Endothelial cell of umbilical vein (primary cell): ENCODE data around the gene EIF1AD. TPM values are rescaled to one million over a fixed set of nuclear protein-coding genes. Genes with fewer than 3 reads are reported as not detected.

Experiments used
- BruUV-seq: library from RNA; stranded (reverse); fragments of 400-500 nt; replicated peaks from 2 replicates; lab custom pipeline; 2021; lab: Mats Ljungman, UMichigan
- CTCF ChIA-PET: fragments of 300-600, 350-600 bp; sonication (Branson Sonifier 250); formaldehyde crosslinking; loops from one replicate; lab custom pipeline; 2021; ENCODE audit warnings: antibody characterized with exemption, inconsistent platforms; lab: Charles Lee
- POLR2A ChIA-PET: fragments of 300-600, 350-600 bp; sonication (Branson Sonifier 250); formaldehyde crosslinking; loops from one replicate; lab custom pipeline; 2021; ENCODE audit warnings: antibody characterized with exemption, inconsistent platforms; lab: Charles Lee
- DNase-seq: peaks from one replicate; pipeline ENCODE4 v3.0.0-alpha.2; 2011; ENCODE audit warnings: low read depth, low spot score
- FAIRE-seq: peaks from 2 replicates; lab custom pipeline; 2011; peaks lifted over from hg19 to GRCh38; lab: Jason Lieb, UNC
- H2AFZ ChIP-seq: 2 replicates; pipeline ENCODE4 v1.6.0; 2012; ENCODE audit warnings: low read depth, low read length, control low read depth, inconsistent platforms
- H3K27ac ChIP-seq: 2 replicates; pipeline ENCODE4 v1.5.1; 2011; ENCODE audit warnings: low read depth, mild to moderate bottlenecking, control low read depth, low read length, moderate library complexity; ENCODE audit not compliant: insufficient read depth
- H3K27me3 ChIP-seq, 2 experiments: 2 replicates each; pipeline versions ENCODE4 v1.6.0 to v1.6.1; 2011; ENCODE audit warnings: low read length in 2 of 2, mixed read lengths in 1 of 2; ENCODE audit not compliant: control insufficient read depth in 2 of 2, insufficient read depth in 2 of 2
- H3K36me3 ChIP-seq, 2 experiments: 2 replicates in 1 of 2; 3 replicates in 1 of 2; pipeline ENCODE4 v1.5.1; 2011; ENCODE audit warnings: low read length in 2 of 2, mild to moderate bottlenecking in 1 of 2, moderate library complexity in 1 of 2; ENCODE audit not compliant: control insufficient read depth in 2 of 2, insufficient read depth in 2 of 2; ENCODE audit errors: extremely low read depth in 1 of 2
- H3K4me1 ChIP-seq: 3 replicates; pipeline ENCODE4 v1.5.1; 2011; ENCODE audit warnings: mild to moderate bottlenecking, low read length; ENCODE audit not compliant: control insufficient read depth, insufficient read depth; ENCODE audit errors: extremely low read depth
- H3K4me2 ChIP-seq: 2 replicates; pipeline ENCODE4 v1.6.1; 2011; ENCODE audit warnings: low read length, control low read depth, mixed read lengths; ENCODE audit not compliant: insufficient read depth
- H3K4me3 ChIP-seq, 3 experiments: fragments of 200-600 bp in 1 of 3; sonication (generic), shearing (Covaris generic) in 1 of 3; replicated peaks in 1 of 3; 2 replicates each; pipeline ENCODE4 v1.5.1; 2011 to 2016; ENCODE audit warnings: control low read depth in 3 of 3, low read length in 3 of 3, mild to moderate bottlenecking in 2 of 3, inconsistent platforms in 1 of 3, low read depth in 1 of 3, moderate library complexity in 1 of 3; ENCODE audit not compliant: insufficient read depth in 1 of 3
- H3K79me2 ChIP-seq: 2 replicates; pipeline ENCODE4 v1.6.0; 2012; ENCODE audit warnings: low read length, inconsistent platforms; ENCODE audit not compliant: control insufficient read depth, insufficient read depth
- H3K9ac ChIP-seq: replicated peaks from 2 replicates; pipeline ENCODE3; 2011; ENCODE audit warnings: low read length, control low read depth; ENCODE audit not compliant: insufficient read depth; ENCODE audit errors: extremely low read depth
- H3K9me1 ChIP-seq: replicated peaks from 3 replicates; pipeline ENCODE4 v1.6.0; 2011; ENCODE audit warnings: mild to moderate bottlenecking, low read length; ENCODE audit not compliant: control insufficient read depth, insufficient read depth; ENCODE audit errors: extremely low read depth
- H3K9me3 ChIP-seq: replicated peaks from 2 replicates; pipeline ENCODE4 v1.5.1; 2012; ENCODE audit warnings: low read length, inconsistent platforms; ENCODE audit not compliant: control insufficient read depth, insufficient read depth
- H4K20me1 ChIP-seq: replicated peaks from 2 replicates; pipeline ENCODE3; 2011; ENCODE audit warnings: mild to moderate bottlenecking, low read length; ENCODE audit not compliant: control insufficient read depth, insufficient read depth; ENCODE audit errors: extremely low read depth
- EZH2 ChIP-seq: IDR thresholded peaks from 2 replicates; pipeline ENCODE4 v1.6.1; 2012; ENCODE audit warnings: borderline replicate concordance, low read depth, mild to moderate bottlenecking, moderate library complexity, low read length, inconsistent platforms; ENCODE audit not compliant: severe bottlenecking
- FOS ChIP-seq: IDR thresholded peaks from 2 replicates; pipeline ENCODE4 v1.6.1; 2011; ENCODE audit warnings: mild to moderate bottlenecking, low read length, moderate library complexity, borderline replicate concordance; ENCODE audit not compliant: insufficient read depth
- GATA2 ChIP-seq: IDR thresholded peaks from 2 replicates; pipeline ENCODE4 v1.7.0; 2011; ENCODE audit warnings: low read depth, mild to moderate bottlenecking, moderate library complexity, mixed read lengths, low read length; ENCODE audit not compliant: insufficient read length, insufficient read depth
- JUN ChIP-seq: IDR thresholded peaks from 2 replicates; pipeline ENCODE4 v1.6.1; 2011; ENCODE audit warnings: borderline replicate concordance, low read depth; ENCODE audit not compliant: insufficient read length, insufficient read depth
- MYC ChIP-seq: IDR thresholded peaks from one replicate; pipeline ENCODE4 v1.6.1; 2011; ENCODE audit warnings: mild to moderate bottlenecking, low read depth, low read length
- POLR2A ChIP-seq: IDR thresholded peaks from 2 replicates; pipeline ENCODE4 v1.6.1; 2012; ENCODE audit warnings: low read depth, mild to moderate bottlenecking, control low read depth, low read length
- POLR2AphosphoS5 ChIP-seq: IDR thresholded peaks from 2 replicates; pipeline ENCODE4 v1.6.1; 2012; ENCODE audit warnings: low read depth, mild to moderate bottlenecking, control low read depth, low read length, moderate library complexity; ENCODE audit not compliant: insufficient read depth
- dilution Hi-C: fragments of 300-500 bp; cut with MboI; formaldehyde crosslinking; loops from one replicate; pipeline ENCODE4 v1.15.0; 2019; ENCODE audit warnings: low sequenced_read_pairs; ENCODE audit not compliant: extremely low pct_ligation_motif_present
- intact Hi-C: fragments of 100-400 bp; cut with micrococcal nuclease; formaldehyde crosslinking; loops from one replicate; pipeline ENCODE4 v1.10.0; 2022
- polyA plus RNA-seq, 4 experiments: library from polyadenylated mRNA; depleted of rRNA in 3 of 4; stranded (reverse) in 3 of 4; unstranded in 1 of 4; fragments of >200 nt; gene quantifications; 2 replicates each; pipeline versions ENCODE4 v1.2.1 to v1.2.3, GENCODE V29; 2011 to 2012; ENCODE audit warnings: missing spikeins in 1 of 4
- total RNA-seq: library from RNA; stranded (reverse); gene quantifications from 2 replicates; pipeline ENCODE4 v1.2.3, GENCODE V29; 2021
- TF ChIP-seq, protein P1 (sequence below), 2 donors: IDR thresholded peaks; 1 replicate in 1 of 2; 2 replicates in 1 of 2; pipeline ENCODE4 v1.5.1; 2011; ENCODE audit warnings: low read length in 2 of 2, mild to moderate bottlenecking in 2 of 2, moderate library complexity in 2 of 2, control low read depth in 1 of 2, inconsistent platforms in 1 of 2, low read depth in 1 of 2; ENCODE audit not compliant: insufficient read depth in 1 of 2; ENCODE audit errors: extremely low read depth in 1 of 2
- TF ChIP-seq, protein P2 (sequence below): IDR thresholded peaks from 2 replicates; pipeline ENCODE4 v1.6.1; 2011; ENCODE audit not compliant: insufficient read depth, insufficient read length

EIF1AD gene
- total and polyA plus RNA-seq, 2 donors (not counting 3 experiments of a cell fraction or from before 2014, with no cell fraction given), result 39.3 to 39.7 TPM

DNA sequence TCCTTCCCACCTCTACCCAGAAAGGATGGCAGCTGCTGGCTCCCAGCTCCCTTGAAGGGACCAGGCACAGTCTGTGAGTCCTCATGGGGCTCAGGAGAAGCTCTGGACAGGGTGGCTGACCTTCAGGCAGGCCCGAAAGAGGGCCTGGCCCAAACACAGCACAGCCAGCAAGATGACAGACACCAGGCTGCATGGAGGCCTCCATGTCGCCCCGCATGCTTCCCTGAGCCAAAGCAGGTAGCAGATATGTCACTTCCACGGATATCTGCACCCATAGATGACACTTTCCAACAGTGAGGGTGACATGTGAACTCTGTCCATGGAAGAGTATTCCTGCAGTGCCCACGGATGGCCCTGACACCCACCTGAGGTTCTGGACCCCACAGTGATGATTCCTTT lies 18.4 kb downstream of the EIF1AD start:
- Histone ChIP-seq H3K79me2 (no peaks in the 10 kb centered on the region), H2AFZ (no peak overlapping the region), H3K9me1 (no peaks in the 10 kb centered on the region), H4K20me1 (no peaks in the 10 kb centered on the region), H3K27me3 (no peaks in the 10 kb centered on the region), H3K27ac (no peak overlapping the region), H3K4me2 (no peak overlapping the region), H3K9ac (no peak overlapping the region), H3K4me3 (no peak overlapping the region), H3K9me3 (no peaks in the 10 kb centered on the region), H3K4me1 (no peaks in the 10 kb centered on the region), H3K36me3 (peaks cover 0 to 11% of the 10 kb centered on the region in 2 experiments)
- DNase-seq, result no peak
- no TSS peak for BruUV-seq
- intact Hi-C loops, result no loop called here
- POLR2A ChIA-PET, result interaction anchor here (0.9 kb wide), 1 partner anchor 95 kb away, joined by 4 read pairs; the partner anchor contains the start of gene FIBP
- CTCF ChIA-PET, result interaction anchor here (1.0 to 4.7 kb wide), 4 partner anchors 12 to 204 kb away, joined by 3 to 33 read pairs (median 10); partner anchors contain the start of gene FIBP
- no peak for FAIRE-seq
- TF ChIP-seq MYC (no peak), EZH2 (no peak), GATA2 (no peak), FOS (no peak), POLR2A (no peak), POLR2AphosphoS5 (no peak), JUN (no peak)
- TF ChIP-seq, protein P1, sequence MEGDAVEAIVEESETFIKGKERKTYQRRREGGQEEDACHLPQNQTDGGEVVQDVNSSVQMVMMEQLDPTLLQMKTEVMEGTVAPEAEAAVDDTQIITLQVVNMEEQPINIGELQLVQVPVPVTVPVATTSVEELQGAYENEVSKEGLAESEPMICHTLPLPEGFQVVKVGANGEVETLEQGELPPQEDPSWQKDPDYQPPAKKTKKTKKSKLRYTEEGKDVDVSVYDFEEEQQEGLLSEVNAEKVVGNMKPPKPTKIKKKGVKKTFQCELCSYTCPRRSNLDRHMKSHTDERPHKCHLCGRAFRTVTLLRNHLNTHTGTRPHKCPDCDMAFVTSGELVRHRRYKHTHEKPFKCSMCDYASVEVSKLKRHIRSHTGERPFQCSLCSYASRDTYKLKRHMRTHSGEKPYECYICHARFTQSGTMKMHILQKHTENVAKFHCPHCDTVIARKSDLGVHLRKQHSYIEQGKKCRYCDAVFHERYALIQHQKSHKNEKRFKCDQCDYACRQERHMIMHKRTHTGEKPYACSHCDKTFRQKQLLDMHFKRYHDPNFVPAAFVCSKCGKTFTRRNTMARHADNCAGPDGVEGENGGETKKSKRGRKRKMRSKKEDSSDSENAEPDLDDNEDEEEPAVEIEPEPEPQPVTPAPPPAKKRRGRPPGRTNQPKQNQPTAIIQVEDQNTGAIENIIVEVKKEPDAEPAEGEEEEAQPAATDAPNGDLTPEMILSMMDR (IDR thresholded peaks at IDR 0.05; ENCODE audit: extremely low read depth in 1 of 2, insufficient read depth in 1 of 2, low read depth in 1 of 2, low read length in 2 of 2), result no peak
- TF ChIP-seq, protein P2, sequence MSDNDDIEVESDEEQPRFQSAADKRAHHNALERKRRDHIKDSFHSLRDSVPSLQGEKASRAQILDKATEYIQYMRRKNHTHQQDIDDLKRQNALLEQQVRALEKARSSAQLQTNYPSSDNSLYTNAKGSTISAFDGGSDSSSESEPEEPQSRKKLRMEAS, result no peak
- dilution Hi-C loops, result no loop called here
